Head of caudate nucleus (tissue), 42 donors: ENCODE data around the gene CNTNAP2.
"Not testable (repeated sequence)": the region's sequence is repeated elsewhere in the genome, so short reads cannot be mapped to it uniquely, and the experiment has no call there.

Experiments used
- DNase-seq, 42 donors: peaks; one replicate each; pipeline versions ENCODE4 v3.0.0 to v3.0.0-alpha.2; 2020 to 2021; ENCODE audit warnings: mixed read lengths in 7 of 42
- intact Hi-C: fragments of 100-400 bp; cut with DNase I; formaldehyde crosslinking; loops from one replicate; pipeline ENCODE4 v1.15.0; 2022

CNTNAP2 gene

DNA sequence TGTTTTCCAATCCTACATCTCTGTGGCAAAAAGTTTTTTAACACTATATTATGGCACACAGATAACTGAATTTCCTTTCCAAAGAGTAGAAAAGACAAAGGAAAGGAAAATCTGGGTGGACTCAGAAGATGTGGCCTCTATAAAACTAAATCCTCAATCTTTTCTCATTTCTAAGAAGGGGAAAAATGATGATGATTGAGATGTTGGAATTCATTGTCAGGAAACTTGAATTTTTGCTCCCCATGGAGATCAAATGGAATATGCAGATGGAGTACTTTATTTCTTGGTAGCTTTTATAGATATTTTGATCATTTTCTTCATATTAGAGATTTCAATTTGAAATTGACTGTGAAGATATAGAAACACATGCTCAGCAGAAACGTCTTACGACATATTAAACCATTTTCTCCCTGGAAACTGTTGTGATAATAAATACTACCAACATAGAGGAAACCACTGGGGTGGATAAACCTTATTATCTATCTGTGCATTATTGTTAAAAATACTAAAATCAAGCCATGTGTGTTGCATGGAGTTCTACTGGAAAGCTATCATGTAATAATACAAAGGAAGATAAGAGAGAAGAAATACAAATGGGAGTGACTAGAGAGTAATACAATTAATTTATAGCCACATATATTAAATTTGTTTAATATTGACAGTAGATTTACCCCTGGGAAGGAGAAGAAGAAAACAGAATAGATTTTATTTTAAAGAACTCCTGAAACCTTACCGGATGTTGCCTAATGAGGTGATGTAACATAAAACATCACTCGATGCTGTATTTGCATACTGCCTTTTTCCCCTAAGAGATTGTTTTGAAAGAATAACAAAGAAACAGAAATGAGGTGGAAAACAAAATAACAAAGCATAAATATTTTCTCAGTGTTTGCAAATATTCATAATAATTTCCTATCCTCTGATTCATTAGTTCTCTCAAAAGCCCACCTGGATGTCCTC lies 1542.7 kb downstream of the CNTNAP2 start:
- no peak for DNase-seq

DNA sequence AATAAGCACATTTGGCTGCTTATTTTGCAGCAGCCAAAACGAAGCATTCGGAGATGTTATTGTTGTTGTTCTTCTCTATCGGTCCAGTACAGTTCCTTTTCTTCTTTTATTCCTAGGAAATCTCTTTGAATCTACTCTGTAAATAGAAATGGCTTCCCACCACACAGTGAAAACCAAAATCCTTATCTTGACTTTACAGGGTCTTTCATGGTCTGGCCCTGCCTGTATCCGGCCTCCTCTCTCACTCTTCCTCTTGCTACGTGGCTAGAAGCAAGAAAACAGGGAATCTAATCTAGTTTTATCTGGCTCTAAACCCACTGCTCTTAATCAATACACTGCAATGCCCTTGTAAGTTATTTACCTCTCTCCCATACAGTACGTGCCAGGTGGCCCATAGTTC lies 1547.9 kb downstream of the CNTNAP2 start:
- intact Hi-C loops = no loop called here

More for the DNA sequence above, 1542.7 kb downstream of the CNTNAP2 start:
- intact Hi-C loops = no loop called here

GRCh38 chr7:147670759-147671158 lies 1554.2 kb downstream of the CNTNAP2 start:
- intact Hi-C loops = no loop called here
- no peak for DNase-seq

More for the DNA sequence above, 1547.9 kb downstream of the CNTNAP2 start:
- DNase-seq = no peak

GRCh38 chr7:147674705-147675104 lies 1558.1 kb downstream of the CNTNAP2 start:
- no peak for DNase-seq
- intact Hi-C loops = no loop called here

GRCh38 chr7:147678943-147679342 lies 1562.3 kb downstream of the CNTNAP2 start:
- DNase-seq = no peak
- intact Hi-C loops = no loop called here

GRCh38 chr7:147681530-147681929 lies 1564.9 kb downstream of the CNTNAP2 start:
- DNase-seq = no peak
- intact Hi-C loops = no loop called here

DNA sequence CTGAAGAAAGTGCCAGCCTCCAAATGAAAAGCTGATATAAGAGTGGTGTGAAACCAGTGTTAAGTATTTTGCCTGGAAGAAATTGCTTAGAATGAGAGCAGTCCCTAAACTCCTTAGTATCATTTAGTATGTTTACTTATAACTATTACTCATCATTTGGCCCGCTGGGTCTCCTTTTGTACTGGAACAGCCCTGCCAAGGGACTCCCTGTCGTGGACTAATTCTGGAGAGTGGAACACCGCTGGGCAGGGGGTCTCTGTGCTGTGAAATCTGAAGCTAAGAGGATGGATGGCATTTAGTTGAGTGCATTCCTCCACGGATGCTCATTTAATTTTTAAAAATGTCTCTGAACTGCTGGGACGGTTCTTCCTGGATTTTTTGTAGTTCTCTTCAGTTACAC lies 1584.1 kb downstream of the CNTNAP2 start:
- DNase-seq = no peak
- intact Hi-C loops = no loop called here

- DNase-seq = no peak
- intact Hi-C loops = no loop called here
These were observed 1591.3 kb downstream of the CNTNAP2 start for GRCh38 chr7:147707926-147708325.

GRCh38 chr7:147708871-147709270 lies 1592.3 kb downstream of the CNTNAP2 start:
- intact Hi-C loops = no loop called here
- DNase-seq = no peak

- DNase-seq = no peak
- intact Hi-C loops = no loop called here
These were observed 1594.8 kb downstream of the CNTNAP2 start for GRCh38 chr7:147711447-147711846.

DNA sequence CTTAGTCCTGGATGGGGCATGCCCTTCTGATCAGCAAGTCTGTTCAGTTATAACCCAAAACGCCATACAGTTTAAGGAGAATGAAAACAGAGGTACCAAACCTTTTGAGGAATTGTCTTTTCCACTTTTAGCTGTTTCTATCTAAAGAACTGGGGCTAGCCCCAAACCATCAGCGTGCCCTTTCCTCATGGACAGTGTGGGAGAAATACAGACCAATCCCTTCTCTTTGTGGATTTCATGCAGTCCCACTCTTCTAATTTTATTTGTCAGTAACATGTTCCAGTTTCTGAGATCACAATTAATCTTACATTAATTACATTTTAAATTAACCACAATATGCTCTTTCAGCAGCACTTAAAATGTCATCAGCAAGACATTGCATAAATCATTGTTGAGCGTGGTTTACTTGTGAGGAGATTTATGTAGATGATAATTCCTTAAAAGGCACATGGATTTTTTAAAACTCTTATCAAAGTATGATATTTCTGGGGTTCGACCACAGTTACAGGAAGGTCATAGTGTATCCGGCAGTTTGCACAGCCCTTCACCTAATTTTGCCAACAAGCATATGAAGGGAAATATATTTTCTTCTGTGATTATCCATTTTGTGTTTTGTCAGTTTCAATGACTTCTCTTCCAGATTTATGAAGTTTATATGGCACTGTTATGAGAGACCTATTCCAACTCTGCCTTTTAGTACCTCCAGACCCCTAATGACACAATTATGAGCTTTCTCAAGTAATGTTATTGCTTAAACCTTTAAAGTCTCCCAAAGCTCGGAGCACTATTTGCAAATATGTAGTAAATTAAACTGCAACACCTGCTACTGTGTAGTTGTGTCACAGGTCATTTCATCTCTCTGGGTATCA lies 1605.6 kb downstream of the CNTNAP2 start:
- no peak for DNase-seq
- intact Hi-C loops = no loop called here

DNA sequence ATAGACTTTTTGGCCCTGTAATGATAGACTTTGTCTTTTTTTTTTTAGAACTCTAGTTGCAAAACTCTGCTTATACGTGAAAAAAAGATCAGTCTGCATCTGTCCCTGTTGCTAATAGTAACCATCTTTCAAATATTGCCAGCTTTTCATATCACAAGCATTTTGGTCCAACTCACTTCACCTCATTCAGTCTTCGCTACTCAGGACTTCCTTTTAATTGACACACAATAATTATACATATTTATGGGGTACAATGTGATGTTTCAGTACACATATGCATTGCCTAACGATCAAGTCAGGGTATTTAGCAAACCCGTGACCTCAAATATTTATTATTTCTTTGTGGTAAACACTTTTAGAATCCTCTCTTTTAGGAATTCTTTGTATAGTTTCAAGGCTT lies 1606.9 kb downstream of the CNTNAP2 start:
- intact Hi-C loops = no loop called here
- DNase-seq = no peak

GRCh38 chr7:147731311-147731710 lies 1614.7 kb downstream of the CNTNAP2 start:
- DNase-seq = no peak
- intact Hi-C loops = no loop called here

- intact Hi-C loops, DNase-seq: not testable (repeated sequence)
These were observed 1621.1 kb downstream of the CNTNAP2 start for GRCh38 chr7:147737559-147738214.

DNA sequence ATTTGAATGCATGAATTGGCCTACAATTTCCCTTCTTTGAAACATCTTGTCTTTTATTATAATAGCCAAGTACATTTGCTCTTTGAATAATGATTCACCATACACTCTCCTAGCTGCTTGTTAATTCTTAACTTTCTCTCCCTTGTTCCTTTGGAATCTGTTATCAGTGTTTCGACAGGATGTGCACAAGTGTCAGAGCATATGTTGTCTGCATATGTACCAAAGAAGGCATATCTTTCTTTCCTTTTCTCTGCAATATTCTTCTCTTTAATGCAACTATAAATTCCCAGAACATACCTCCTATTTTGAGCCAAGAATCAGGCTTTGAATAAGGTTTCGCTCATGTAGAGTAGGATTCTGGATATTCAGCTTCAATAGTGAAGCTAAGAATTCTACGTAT lies 1625.7 kb downstream of the CNTNAP2 start:
- intact Hi-C loops = no loop called here

GRCh38 chr7:147756300-147756699 lies 1639.7 kb downstream of the CNTNAP2 start:
- intact Hi-C loops = no loop called here
- peak in 1 of 42 donors; percentile 21 for DNase-seq

More for the DNA sequence above, 1625.7 kb downstream of the CNTNAP2 start:
- no peak for DNase-seq

DNA sequence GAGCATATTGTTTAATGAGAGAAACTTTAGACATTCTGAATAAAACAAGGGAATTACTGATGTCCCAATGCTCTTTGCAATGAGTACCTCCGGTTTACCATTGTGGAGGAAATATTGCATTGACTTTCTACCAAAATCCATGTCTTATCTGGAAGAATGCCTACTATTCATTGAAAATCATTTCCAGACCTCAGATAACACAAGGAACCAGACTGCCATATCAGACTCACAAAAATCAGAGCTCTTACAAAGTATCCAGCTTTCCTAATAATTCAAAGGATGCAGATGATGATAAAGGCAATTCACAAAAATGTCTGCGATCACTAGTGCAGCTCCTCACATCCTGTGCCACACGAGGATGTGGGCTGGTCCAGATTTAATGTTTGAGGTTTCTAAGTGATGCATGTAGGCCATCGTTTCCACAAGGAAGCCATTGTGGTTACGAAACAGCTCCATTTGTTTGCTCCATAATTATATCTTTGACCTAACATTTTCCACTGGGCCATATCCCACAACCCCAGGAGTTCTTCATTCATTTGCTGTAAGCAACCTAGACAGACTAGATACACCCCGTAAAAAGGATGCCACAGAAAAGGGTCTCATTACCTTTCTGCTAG lies 1642.8 kb downstream of the CNTNAP2 start:
- intact Hi-C loops = no loop called here
- no peak for DNase-seq

- no peak for DNase-seq
- intact Hi-C loops = no loop called here
These were observed 1648.7 kb downstream of the CNTNAP2 start for GRCh38 chr7:147765301-147765700.

DNA sequence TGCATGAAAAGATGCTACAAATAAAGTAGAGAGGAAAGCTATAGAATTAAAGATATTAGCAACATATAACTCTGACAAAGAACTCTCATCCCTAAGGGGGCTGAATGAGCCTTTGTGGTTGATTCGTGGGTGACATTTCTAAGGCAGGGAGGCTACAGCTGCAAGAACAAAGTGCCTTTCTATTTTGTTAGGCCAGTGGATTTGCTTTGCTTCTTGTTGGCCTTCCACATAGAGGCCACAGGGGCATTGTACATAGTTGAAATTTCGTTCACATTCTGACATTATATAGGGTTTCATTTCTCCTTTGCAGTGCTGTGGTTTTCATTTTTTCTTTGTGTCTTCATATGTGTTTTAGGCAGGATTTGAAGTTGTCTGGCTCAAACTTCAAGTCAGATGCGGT lies 1654.7 kb downstream of the CNTNAP2 start:
- DNase-seq = peak in 32 of 42 donors; percentile 12 to 82 (median 52)
- intact Hi-C loops = no loop called here
